GM19324 (cell line): ENCODE measurements around the gene SKI.

Experiments
- ATAC-seq: cut with Tn5 transposase; IDR thresholded peaks from one replicate; pipeline ENCODE4 v1.9.1; 2021; ENCODE audit warnings: mild to moderate bottlenecking, moderate library complexity; ENCODE audit not compliant: unreplicated experiment, low FRiP score

Gene SKI

GRCh38 chr1:2302292-2302925 lies 74.3 kb downstream of the SKI start:
- no peak for ATAC-seq

- ATAC-seq: no peak
Observed at GRCh38 chr1:2303016-2303775, 75.1 kb downstream of the SKI start.

GRCh38 chr1:2303781-2304180 lies 75.7 kb downstream of the SKI start:
- no peak for ATAC-seq

- ATAC-seq: no peak
Observed at GRCh38 chr1:2304282-2304681, 76.2 kb downstream of the SKI start.

GRCh38 chr1:2304921-2305681 lies 77.0 kb downstream of the SKI start:
- ATAC-seq: no peak

GRCh38 chr1:2306151-2306978 lies 78.2 kb downstream of the SKI start:
- no peak for ATAC-seq

- no peak for ATAC-seq
Observed at GRCh38 chr1:2307064-2307605, 79.0 kb downstream of the SKI start.

GRCh38 chr1:2307972-2308371 lies 79.9 kb downstream of the SKI start:
- no peak for ATAC-seq

- ATAC-seq: no peak
Observed at GRCh38 chr1:2308844-2309243, 80.7 kb downstream of the SKI start.

- no peak for ATAC-seq
Observed at GRCh38 chr1:2310332-2311183, 82.4 kb downstream of the SKI start.

- no peak for ATAC-seq
Observed at GRCh38 chr1:2311184-2312032, 83.3 kb downstream of the SKI start.

- no peak for ATAC-seq
Observed at GRCh38 chr1:2312160-2312514, 84.0 kb downstream of the SKI start.

GRCh38 chr1:2312515-2313301 lies 84.6 kb downstream of the SKI start:
- no peak for ATAC-seq

GRCh38 chr1:2313651-2314261 lies 85.6 kb downstream of the SKI start:
- ATAC-seq: no peak

- ATAC-seq: no peak
Observed at GRCh38 chr1:2314273-2314802, 86.2 kb downstream of the SKI start.

GRCh38 chr1:2314803-2315673 lies 86.9 kb downstream of the SKI start:
- ATAC-seq: no peak
